IMR-90 (cell line): ENCODE data around the gene USP6NL. TPM values are rescaled to one million over a fixed set of nuclear protein-coding genes. Genes with fewer than 3 reads are reported as not detected.
A peak's percentile ranks its signal among the peaks of the same experiment; 100 is the strongest.

ENCODE experiments used
- ATAC-seq: fragments of 200-7000 bp; cut with Tn5 transposase; 2 replicates; pipeline ENCODE4 v1.9.1; 2020; ENCODE audit warnings: low read depth, mild to moderate bottlenecking, moderate library complexity
- BruUV-seq: library from RNA; stranded (reverse); fragments of 400-500 nt; replicated peaks from 2 replicates; lab custom pipeline; 2021; lab: Mats Ljungman, UMichigan
- CTCF ChIA-PET: fragments of 300-600 bp; formaldehyde crosslinking; extraction: SDS; loops from one replicate; lab custom pipeline; 2021; ENCODE audit warnings: antibody characterized with exemption; lab: Yijun Ruan, JAX
- POLR2A ChIA-PET: fragments of 300-600 bp; sonication (Branson Sonifier 250); formaldehyde crosslinking; loops from one replicate; lab custom pipeline; 2022; ENCODE audit warnings: antibody characterized with exemption; ENCODE audit not compliant: unreplicated experiment; lab: Charles Lee
- DNase-seq: peaks from one replicate; pipeline ENCODE4 v3.0.0; 2013
- H2AFZ ChIP-seq: replicated peaks from 2 replicates; pipeline ENCODE3; 2013; ENCODE audit warnings: low read length, mild to moderate bottlenecking; ENCODE audit not compliant: poor library complexity
- H2AK5ac ChIP-seq: 2 replicates; pipeline ENCODE4 v1.6.1; 2013; ENCODE audit warnings: low read depth, low read length, inconsistent platforms
- H2AK9ac ChIP-seq: replicated peaks from 2 replicates; pipeline ENCODE3; 2013; ENCODE audit warnings: mild to moderate bottlenecking, low read depth, low read length, moderate library complexity; ENCODE audit not compliant: poor library complexity
- H2BK120ac ChIP-seq: 2 replicates; pipeline ENCODE4 v1.6.1; 2013; ENCODE audit warnings: low read depth, low read length, inconsistent platforms
- H2BK15ac ChIP-seq: 3 replicates; pipeline ENCODE4 v1.6.1; 2013; ENCODE audit warnings: low read depth, low read length, inconsistent platforms
- H2BK20ac ChIP-seq: 2 replicates; pipeline ENCODE4 v1.6.1; 2013; ENCODE audit warnings: low read depth, mild to moderate bottlenecking, inconsistent platforms, low read length, moderate library complexity
- H2BK5ac ChIP-seq: 2 replicates; pipeline ENCODE4 v1.6.1; 2013; ENCODE audit warnings: mild to moderate bottlenecking, low read depth, low read length, inconsistent platforms; ENCODE audit not compliant: poor library complexity, severe bottlenecking
- H3K14ac ChIP-seq: replicated peaks from 2 replicates; pipeline ENCODE4 v1.6.1; 2013; ENCODE audit warnings: low read depth, low read length, inconsistent platforms
- H3K18ac ChIP-seq: 2 replicates; pipeline ENCODE4 v1.6.1; 2013; ENCODE audit warnings: low read depth, low read length, control low read depth
- H3K23ac ChIP-seq: 2 replicates; pipeline ENCODE4 v1.6.1; 2013; ENCODE audit warnings: low read depth, low read length, inconsistent platforms
- H3K27ac ChIP-seq: 2 replicates; pipeline ENCODE4 v1.5.1; 2013; ENCODE audit warnings: mild to moderate bottlenecking, control low read depth, low read length; ENCODE audit not compliant: insufficient read depth
- H3K27me3 ChIP-seq: 2 replicates; pipeline ENCODE4 v1.6.1; 2013; ENCODE audit warnings: low read length; ENCODE audit not compliant: control insufficient read depth, insufficient read depth
- H3K36me3 ChIP-seq: 2 replicates; pipeline ENCODE4 v1.6.1; 2013; ENCODE audit warnings: low read length, mixed read lengths; ENCODE audit not compliant: control insufficient read depth, insufficient read depth
- H3K4ac ChIP-seq: 2 replicates; pipeline ENCODE4 v1.6.1; 2013; ENCODE audit warnings: low read depth, low read length, inconsistent platforms
- H3K4me1 ChIP-seq: 2 replicates; pipeline ENCODE4 v1.6.1; 2013; ENCODE audit warnings: low read length, mixed read lengths; ENCODE audit not compliant: control insufficient read depth, insufficient read depth
- H3K4me2 ChIP-seq: 2 replicates; pipeline ENCODE4 v1.6.1; 2013; ENCODE audit warnings: low read depth, mild to moderate bottlenecking, control low read depth, low read length, moderate library complexity
- H3K4me3 ChIP-seq: 2 replicates; pipeline ENCODE4 v1.5.1; 2013; ENCODE audit warnings: low read depth, mild to moderate bottlenecking, control low read depth, low read length, moderate library complexity; ENCODE audit not compliant: insufficient read depth
- H3K56ac ChIP-seq: 2 replicates; pipeline ENCODE4 v1.6.1; 2013; ENCODE audit warnings: low read length, inconsistent platforms; ENCODE audit not compliant: insufficient read depth; ENCODE audit errors: extremely low read depth
- H3K79me1 ChIP-seq, 2 experiments: 2 replicates each; pipeline ENCODE4 v1.6.1; 2013; ENCODE audit warnings: low read length in 2 of 2, inconsistent platforms in 1 of 2, low read depth in 1 of 2
- H3K9ac ChIP-seq: 2 replicates; pipeline ENCODE4 v1.6.1; 2013; ENCODE audit warnings: low read depth, low read length, control low read depth
- H3K9me1 ChIP-seq: 2 replicates; pipeline ENCODE4 v1.6.1; 2013; ENCODE audit warnings: low read length, inconsistent platforms; ENCODE audit not compliant: insufficient read depth
- H3K9me3 ChIP-seq: 2 replicates; pipeline ENCODE4 v1.6.1; 2013; ENCODE audit warnings: low read length; ENCODE audit not compliant: control insufficient read depth, insufficient read depth
- H4K20me1 ChIP-seq: 2 replicates; pipeline ENCODE4 v1.6.1; 2013; ENCODE audit warnings: low read length, inconsistent platforms; ENCODE audit not compliant: insufficient read depth
- H4K5ac ChIP-seq: 2 replicates; pipeline ENCODE4 v1.6.1; 2013; ENCODE audit warnings: mild to moderate bottlenecking, low read depth, low read length, control low read depth
- H4K8ac ChIP-seq, 2 experiments: 2 replicates each; pipeline ENCODE4 v1.6.1; 2013; ENCODE audit warnings: low read depth in 2 of 2, low read length in 2 of 2, control low read depth in 1 of 2, inconsistent platforms in 1 of 2
- H4K91ac ChIP-seq: 2 replicates; pipeline ENCODE4 v1.6.1; 2013; ENCODE audit warnings: low read depth, low read length, inconsistent platforms; ENCODE audit not compliant: insufficient read depth
- BHLHE40 ChIP-seq: fragments of 150-350 bp; IDR thresholded peaks from 2 replicates; pipeline ENCODE4 v1.6.1; 2016; ENCODE audit warnings: mild to moderate bottlenecking, low read depth, low read length
- CEBPB ChIP-seq: IDR thresholded peaks from 2 replicates; pipeline ENCODE4 v1.6.1; 2012; ENCODE audit warnings: low read depth, low read length, improper control_type of control experiment
- CHD1 ChIP-seq: IDR thresholded peaks from 2 replicates; pipeline ENCODE4 v1.6.1; 2012; ENCODE audit warnings: low read depth, low read length, improper control_type of control experiment
- CTCF ChIP-seq: conservative IDR thresholded peaks from 2 replicates; pipeline ENCODE4 v1.5.1; 2012; ENCODE audit warnings: mild to moderate bottlenecking, low read depth, low read length, improper control_type of control experiment
- FOS ChIP-seq: fragments of 150-350 bp; IDR thresholded peaks from 2 replicates; pipeline ENCODE4 v1.6.1; 2016; ENCODE audit warnings: low read depth, low read length
- MAFK ChIP-seq: IDR thresholded peaks from 2 replicates; pipeline ENCODE4 v1.6.1; 2012; ENCODE audit warnings: low read depth, low read length, improper control_type of control experiment
- MAZ ChIP-seq: IDR thresholded peaks from 2 replicates; pipeline ENCODE4 v1.6.1; 2012; ENCODE audit warnings: low read depth, mild to moderate bottlenecking, low read length, improper control_type of control experiment, moderate library complexity, borderline replicate concordance
- MXI1 ChIP-seq: IDR thresholded peaks from 2 replicates; pipeline ENCODE4 v1.6.1; 2012; ENCODE audit warnings: low read depth, mild to moderate bottlenecking, low read length, moderate library complexity, borderline replicate concordance
- NFE2L2 ChIP-seq: fragments of 150-350 bp; IDR thresholded peaks from 2 replicates; pipeline ENCODE4 v1.6.1; 2016; ENCODE audit warnings: low read depth, mild to moderate bottlenecking, low read length
- POLR2A ChIP-seq: IDR thresholded peaks from 2 replicates; pipeline ENCODE4 v1.6.1; 2012; ENCODE audit warnings: mild to moderate bottlenecking, low read depth, low read length
- RCOR1 ChIP-seq: IDR thresholded peaks from 2 replicates; pipeline ENCODE4 v1.6.1; 2012; ENCODE audit warnings: mild to moderate bottlenecking, low read length, improper control_type of control experiment; ENCODE audit not compliant: insufficient replicate concordance
- RFX5 ChIP-seq: IDR thresholded peaks from 2 replicates; pipeline ENCODE4 v1.8.0; 2012; ENCODE audit warnings: low read depth, mild to moderate bottlenecking, low read length, moderate library complexity
- SMC3 ChIP-seq: fragments of 150-350 bp; IDR thresholded peaks from 2 replicates; pipeline ENCODE4 v1.6.1; 2016; ENCODE audit warnings: low read depth, mild to moderate bottlenecking, antibody characterized with exemption, low read length, moderate library complexity
- WGBS, 2 experiments: methylation state at CpG; one replicate each; pipeline versions ENCODE4 v1.1.5 to v1.1.7; 2013; ENCODE audit warnings: missing lambda C conversion rate in 2 of 2; ENCODE audit not compliant: insufficient read length in 1 of 2; ENCODE audit errors: extremely low coverage in 2 of 2; 5-methylcytosine and 5-hydroxymethylcytosine counted together
- dilution Hi-C: fragments of 300-500 bp; cut with HindIII; formaldehyde crosslinking; loops from one replicate; pipeline ENCODE4 v1.14.3; 2018; ENCODE audit warnings: low sequenced_read_pairs; ENCODE audit not compliant: unreplicated experiment
- in situ Hi-C: fragments of 300-500 bp; cut with MboI; formaldehyde crosslinking; loops from 3 replicates; pipeline ENCODE4 v1.14.3; 2019; ENCODE audit warnings: low sequenced_read_pairs, inconsistent platforms, mixed read lengths
- intact Hi-C: fragments of 100-400 bp; cut with micrococcal nuclease; formaldehyde crosslinking; loops from 2 replicates; pipeline ENCODE4 v1.10.0; 2022
- polyA plus RNA-seq, 3 experiments: library from polyadenylated mRNA; depleted of rRNA; stranded (reverse); fragments of >200 nt; gene quantifications; 2 replicates each; pipeline ENCODE4 v1.2.3, GENCODE V29; 2012; ENCODE audit warnings: low replicate concordance in 1 of 3
- total RNA-seq: library from RNA; depleted of rRNA; stranded (reverse); fragments of >200 nt; gene quantifications from 2 replicates; pipeline ENCODE4 v1.2.3, GENCODE V29; 2012
- TF ChIP-seq, protein P1 (sequence below): fragments of 150-350 bp; IDR thresholded peaks from 2 replicates; pipeline ENCODE4 v1.6.1; 2017; ENCODE audit warnings: mild to moderate bottlenecking, antibody characterized with exemption, low read length, low read depth

USP6NL gene
- total and polyA plus RNA-seq, 2 of the 4 experiments (the other 2 are of a cell fraction): 7.8 to 9.1 TPM

- H3K27me3 ChIP-seq: no peaks in the 10 kb centered on the region; the same call in 1 of the 2 replicates
- no peak overlapping the region for H3K9ac ChIP-seq
- POLR2A ChIA-PET: no interaction called here
- intact Hi-C loops: no loop called here
- DNase-seq (no peak), ATAC-seq (no peak)
- no peak overlapping the region for H3K4me2 ChIP-seq
- H3K79me1 ChIP-seq: no peaks in the 10 kb centered on the region
- H3K36me3 ChIP-seq: no peaks in the 10 kb centered on the region
- H2AFZ ChIP-seq: no peak overlapping the region
- CTCF ChIA-PET: no interaction called here
- 0 out of 2 replicates have a peak, but pooled peaks cover 3% of the 10 kb centered on the region for H3K9me3 ChIP-seq
- no TSS peak for BruUV-seq
- TF ChIP-seq MAFK: no peak
- no peak for TF ChIP-seq MXI1
- TF ChIP-seq, protein P1, sequence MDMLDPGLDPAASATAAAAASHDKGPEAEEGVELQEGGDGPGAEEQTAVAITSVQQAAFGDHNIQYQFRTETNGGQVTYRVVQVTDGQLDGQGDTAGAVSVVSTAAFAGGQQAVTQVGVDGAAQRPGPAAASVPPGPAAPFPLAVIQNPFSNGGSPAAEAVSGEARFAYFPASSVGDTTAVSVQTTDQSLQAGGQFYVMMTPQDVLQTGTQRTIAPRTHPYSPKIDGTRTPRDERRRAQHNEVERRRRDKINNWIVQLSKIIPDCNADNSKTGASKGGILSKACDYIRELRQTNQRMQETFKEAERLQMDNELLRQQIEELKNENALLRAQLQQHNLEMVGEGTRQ: no peak
- TF ChIP-seq RFX5: no peak
- TF ChIP-seq BHLHE40: no peak
- TF ChIP-seq SMC3: no peak
- no peak for TF ChIP-seq CTCF
- no peak for TF ChIP-seq RCOR1
- no peak for TF ChIP-seq MAZ
- no peak for TF ChIP-seq CHD1
- TF ChIP-seq NFE2L2: no peak
- no peak for TF ChIP-seq POLR2A
- no peak for TF ChIP-seq FOS
- no peak for TF ChIP-seq CEBPB
- no peaks in the 10 kb centered on the region for H3K9me1 ChIP-seq
- H4K91ac ChIP-seq: no peak overlapping the region
- no peaks in the 10 kb centered on the region for H4K20me1 ChIP-seq
- H2AK9ac ChIP-seq: peak overlapping the region; percentile 28
- H3K4me3 ChIP-seq: no peak overlapping the region
- no peak overlapping the region for H3K4ac ChIP-seq
- H3K27ac ChIP-seq: no peak overlapping the region
- no peak overlapping the region for H3K18ac ChIP-seq
- no peak overlapping the region for H2BK5ac ChIP-seq
- no peaks in the 10 kb centered on the region for H3K4me1 ChIP-seq
- no peak overlapping the region for H4K5ac ChIP-seq
- no peak overlapping the region for H2BK20ac ChIP-seq
- H2AK5ac ChIP-seq: no peak overlapping the region
- no peak overlapping the region for H2BK15ac ChIP-seq
- no peak overlapping the region for H3K56ac ChIP-seq
- dilution Hi-C loops: no loop called here
- no peak overlapping the region for H3K14ac ChIP-seq
- no peak overlapping the region for H4K8ac ChIP-seq
- H3K23ac ChIP-seq: no peak overlapping the region
- 80% methylated on average over 3 of the region's 13 CpGs; no CpG with 5 or more reads in 1 of the 2 experiments for WGBS, 2 experiments
- in situ Hi-C loops: no loop called here
- no peak overlapping the region for H2BK120ac ChIP-seq
These were observed 206.5 kb downstream of the USP6NL start for GRCh38 chr10:11404901-11405300.
